Esophagus muscularis mucosa (tissue), 4 donors: ENCODE data around the gene PHLDA1. TPM values are rescaled to one million over a fixed set of nuclear protein-coding genes. Genes with fewer than 3 reads are reported as not detected.

Experiments used
- DNase-seq: peaks from one replicate; pipeline ENCODE4 v3.0.0-alpha.2; 2017; ENCODE audit errors: extremely low spot score
- H3K27ac ChIP-seq, 4 donors: fragments of 200-600 bp; sonication (generic); replicated peaks in 1 of 4; 1 replicate in 3 of 4; 2 replicates in 1 of 4; pipeline ENCODE4 v1.5.1; 2016 to 2019; ENCODE audit warnings: mild to moderate bottlenecking in 1 of 4
- H3K27me3 ChIP-seq, 4 donors: fragments of 200-600 bp; sonication (generic); one replicate each; pipeline versions ENCODE4 v1.5.1 to v1.6.0; 2016 to 2019
- H3K36me3 ChIP-seq, 4 donors: fragments of 200-600 bp; sonication (generic); one replicate each; pipeline ENCODE4 v1.5.1; 2016 to 2019
- H3K4me1 ChIP-seq, 4 donors: fragments of 200-600 bp; sonication (generic); one replicate each; pipeline ENCODE4 v1.5.1; 2016 to 2019
- H3K4me3 ChIP-seq, 4 donors: fragments of 200-600 bp; sonication (generic); 1 replicate in 2 of 4; 2 replicates in 2 of 4; pipeline ENCODE4 v1.5.1; 2016 to 2019; ENCODE audit warnings: mild to moderate bottlenecking in 4 of 4, moderate library complexity in 1 of 4
- H3K9me3 ChIP-seq, 4 donors: fragments of 200-600 bp; sonication (generic); 1 replicate in 3 of 4; 2 replicates in 1 of 4; pipeline ENCODE4 v1.5.1; 2016 to 2019
- CTCF ChIP-seq, 3 experiments: fragments of 200-600 bp in 2 of 3; fragments of 450-650 bp in 1 of 3; sonication (generic) in 2 of 3; IDR thresholded peaks; one replicate each; pipeline ENCODE4 v1.5.1; 2017 to 2019; ENCODE audit warnings: antibody characterized with exemption in 3 of 3, mild to moderate bottlenecking in 2 of 3, moderate library complexity in 1 of 3
- EP300 ChIP-seq: sonication (generic); formaldehyde crosslinking; IDR thresholded peaks from one replicate; pipeline ENCODE4 v1.6.1; 2017; ENCODE audit warnings: antibody characterized with exemption
- POLR2A ChIP-seq: fragments of 450-650 bp; IDR thresholded peaks from one replicate; pipeline ENCODE4 v1.6.1; 2017; ENCODE audit warnings: antibody characterized with exemption, moderate library complexity, mild to moderate bottlenecking, low read depth
- POLR2AphosphoS5 ChIP-seq, 2 donors: sonication (generic); formaldehyde crosslinking; IDR thresholded peaks; one replicate each; pipeline ENCODE4 v1.6.1; 2017; ENCODE audit warnings: antibody characterized with exemption in 2 of 2
- WGBS: methylation state at CpG from one replicate; pipeline ENCODE4 v1.1.5; 2018; 5-methylcytosine and 5-hydroxymethylcytosine counted together
- intact Hi-C: fragments of 100-400 bp; cut with DNase I; formaldehyde crosslinking; loops from one replicate; pipeline ENCODE4 v1.15.1; 2023
- total RNA-seq, 4 donors: library from RNA; depleted of rRNA; stranded (reverse); fragments of >200 nt; gene quantifications; one replicate each; pipeline versions ENCODE4 v1.1.0 to v1.2.1, GENCODE V29; 2016

The PHLDA1 gene
- total RNA-seq, 4 donors from 2014 or later: 5.0 to 25.3 (median 6.1) TPM

- DNase-seq: no peak
- Histone ChIP-seq H3K4me3 (no peak overlapping the region), H3K27ac (no peak overlapping the region), H3K36me3 (peaks cover 0 to under 1% (median 0%) of the 10 kb centered on the region in 4 donors), H3K9me3 (peaks cover 0 to 15% (median 12%) of the 10 kb centered on the region in 4 donors), H3K27me3 (no peaks in the 10 kb centered on the region), H3K4me1 (peaks cover 9 to 47% (median 31%) of the 10 kb centered on the region in 4 donors)
- TF ChIP-seq EP300: no peak
- no peak for TF ChIP-seq POLR2A
- no peak for TF ChIP-seq POLR2AphosphoS5 (IDR thresholded peaks at IDR 0.05)
- no peak for TF ChIP-seq CTCF (IDR thresholded peaks at IDR 0.05)
- 88% methylated on average over 1 of the region's 1 CpG for WGBS
- intact Hi-C loops: no loop called here
Measured at GRCh38 chr12:76075448-76075847, 43.9 kb upstream of the PHLDA1 start.

DNA sequence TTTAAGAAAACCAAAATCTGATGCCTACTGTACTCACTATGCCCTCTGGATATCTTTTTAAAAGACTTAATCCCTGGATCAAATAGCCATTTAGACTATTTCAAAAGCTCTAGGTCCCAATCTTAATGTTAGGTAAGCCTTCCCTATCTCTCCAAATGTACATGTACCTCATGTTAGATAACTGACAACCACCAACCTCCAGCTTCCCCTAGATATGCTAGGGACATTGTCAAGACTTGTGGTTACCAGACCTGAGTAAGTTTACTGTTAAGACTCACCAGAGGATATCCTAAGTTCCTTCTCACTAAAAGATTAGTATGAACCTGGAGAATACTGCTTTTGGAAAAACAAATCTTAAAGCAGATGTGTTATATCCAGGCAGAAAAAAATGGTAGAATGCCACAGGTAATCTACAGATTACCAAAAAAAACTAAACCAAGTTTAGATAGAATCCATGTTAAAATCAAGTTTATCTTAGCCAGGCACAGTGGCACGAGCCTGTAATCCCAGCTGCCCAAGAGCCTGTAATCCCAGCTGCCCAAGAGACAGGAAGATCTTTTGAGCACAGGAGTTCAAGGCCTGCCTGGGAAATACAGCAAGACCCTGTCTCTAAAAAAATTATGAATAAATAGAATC, 43.2 kb upstream of the PHLDA1 start:
- no peak overlapping the region for H3K4me3 ChIP-seq
- WGBS: 82% methylated on average over 1 of the region's 1 CpG
- H3K4me1 ChIP-seq: peaks cover 9 to 48% (median 34%) of the 10 kb centered on the region in 4 donors
- peaks cover 0 to 15% (median 12%) of the 10 kb centered on the region in 4 donors for H3K9me3 ChIP-seq
- no peak overlapping the region for H3K27ac ChIP-seq
- intact Hi-C loops: no loop called here
- H3K27me3 ChIP-seq: no peaks in the 10 kb centered on the region
- peaks cover 0 to 6% (median 0%) of the 10 kb centered on the region in 4 donors for H3K36me3 ChIP-seq
- no peak for DNase-seq
- TF ChIP-seq POLR2A (no peak), EP300 (no peak), POLR2AphosphoS5 (IDR thresholded peaks at IDR 0.05) (no peak), CTCF (IDR thresholded peaks at IDR 0.05) (no peak)

DNA sequence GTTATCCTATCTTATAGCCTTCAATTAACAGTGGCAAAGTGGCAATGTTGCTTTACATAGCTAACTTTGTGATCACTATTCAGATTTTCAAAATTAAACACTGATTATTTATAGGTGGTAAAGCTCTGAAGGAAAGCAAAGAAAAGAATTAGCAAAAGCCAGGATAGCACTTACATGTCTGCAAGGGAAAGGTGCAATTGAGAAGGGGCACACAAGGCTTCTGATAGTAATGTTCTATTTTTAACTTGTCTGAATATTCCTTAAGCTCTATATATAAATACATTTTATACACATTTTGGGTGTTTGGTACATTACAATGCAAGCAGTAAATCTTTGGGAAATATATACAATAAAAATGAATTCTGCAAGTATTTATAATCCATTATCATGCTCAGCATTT, 42.0 kb upstream of the PHLDA1 start:
- Histone ChIP-seq H3K9me3 (peaks cover 0 to 7% (median 3%) of the 10 kb centered on the region in 4 donors), H3K4me3 (no peak overlapping the region), H3K36me3 (peaks cover 0 to 6% (median 0%) of the 10 kb centered on the region in 4 donors), H3K4me1 (peaks cover 9 to 58% (median 37%) of the 10 kb centered on the region in 4 donors), H3K27ac (no peak overlapping the region), H3K27me3 (no peaks in the 10 kb centered on the region)
- TF ChIP-seq POLR2A (no peak), CTCF (IDR thresholded peaks at IDR 0.05) (no peak), POLR2AphosphoS5 (IDR thresholded peaks at IDR 0.05) (no peak)
- intact Hi-C loops: no loop called here
- no peak for DNase-seq

GRCh38 chr12:76072568-76072967, 41.0 kb upstream of the PHLDA1 start:
- Histone ChIP-seq H3K36me3 (peaks cover 0 to 7% (median 0%) of the 10 kb centered on the region in 4 donors), H3K27ac (no peak overlapping the region), H3K4me1 (peaks cover 9 to 68% (median 44%) of the 10 kb centered on the region in 4 donors), H3K4me3 (no peak overlapping the region), H3K9me3 (no peaks in the 10 kb centered on the region), H3K27me3 (no peaks in the 10 kb centered on the region)
- intact Hi-C loops: no loop called here
- 92% methylated on average over 3 of the region's 3 CpGs for WGBS
- no peak for TF ChIP-seq POLR2AphosphoS5 (IDR thresholded peaks at IDR 0.05)
- no peak for TF ChIP-seq EP300
- no peak for TF ChIP-seq CTCF (IDR thresholded peaks at IDR 0.05)
- TF ChIP-seq POLR2A: no peak
- DNase-seq: no peak

DNA sequence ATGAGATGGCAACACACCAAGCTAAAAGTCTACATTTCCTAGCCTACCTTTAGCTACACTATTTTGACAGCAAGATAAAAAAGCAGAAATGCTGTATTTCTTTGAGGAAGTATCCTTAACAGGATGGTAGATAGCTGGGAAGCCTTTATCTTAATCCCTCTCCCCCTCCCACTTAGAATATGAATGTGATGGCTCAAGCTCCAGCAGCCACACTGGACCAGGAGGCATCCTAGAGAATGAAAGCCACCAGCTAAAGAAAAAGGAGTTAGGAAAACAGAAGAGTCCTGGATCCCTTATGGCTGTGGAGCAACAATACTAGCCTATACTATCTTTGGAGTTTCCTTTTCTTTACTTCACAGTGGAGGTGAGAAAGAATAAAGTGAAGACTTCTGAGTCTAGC, 37.8 kb upstream of the PHLDA1 start:
- Histone ChIP-seq H3K27ac (no peak overlapping the region), H3K4me1 (peaks cover 9 to 46% (median 31%) of the 10 kb centered on the region in 4 donors), H3K36me3 (peaks cover 0 to 36% (median 11%) of the 10 kb centered on the region in 4 donors), H3K4me3 (no peak overlapping the region), H3K9me3 (peaks cover 0 to 10% (median 7%) of the 10 kb centered on the region in 4 donors), H3K27me3 (no peaks in the 10 kb centered on the region)
- intact Hi-C loops: no loop called here
- no peak for DNase-seq
- TF ChIP-seq POLR2AphosphoS5 (IDR thresholded peaks at IDR 0.05) (no peak), EP300 (no peak), CTCF (IDR thresholded peaks at IDR 0.05) (no peak), POLR2A (no peak)
